Measurements from ENCODE around the gene GPRIN3. TPM values are rescaled to one million over a fixed set of nuclear protein-coding genes. Genes with fewer than 3 reads are reported as not detected.

GPRIN3 gene
- total RNA-seq, 1 donor from 2014 or later, result 25.2 TPM

DNA sequence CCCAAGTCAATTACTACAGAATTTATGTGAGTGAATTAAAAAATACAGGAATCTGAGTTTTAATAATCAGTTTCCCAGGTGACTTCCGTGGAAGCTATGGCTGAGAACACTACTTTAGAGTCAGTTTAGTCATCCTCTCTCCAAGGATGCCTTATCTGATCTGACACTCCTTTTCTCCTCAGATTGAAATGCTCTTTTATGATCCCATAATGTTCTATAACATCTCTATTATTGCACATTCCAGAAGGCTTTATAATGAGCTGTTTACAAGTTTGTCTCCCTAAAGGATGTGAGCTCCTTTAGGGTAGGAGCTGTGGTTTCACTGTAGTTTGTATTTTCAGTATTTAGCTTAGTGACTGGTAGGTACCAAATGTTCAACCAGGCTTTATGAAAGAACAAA, 90.0 kb downstream of the GPRIN3 start:
- H3K4me1 ChIP-seq, result no peaks in the 10 kb centered on the region
- H3K4me3 ChIP-seq, result no peak overlapping the region
- no peaks in the 10 kb centered on the region for H3K36me3 ChIP-seq
- intact Hi-C loops (cut with DNase I), result no loop called here
- no peak overlapping the region for H3K27ac ChIP-seq
- no peaks in the 10 kb centered on the region for H3K9me3 ChIP-seq
- no peak for ATAC-seq
- TF ChIP-seq, protein P1, sequence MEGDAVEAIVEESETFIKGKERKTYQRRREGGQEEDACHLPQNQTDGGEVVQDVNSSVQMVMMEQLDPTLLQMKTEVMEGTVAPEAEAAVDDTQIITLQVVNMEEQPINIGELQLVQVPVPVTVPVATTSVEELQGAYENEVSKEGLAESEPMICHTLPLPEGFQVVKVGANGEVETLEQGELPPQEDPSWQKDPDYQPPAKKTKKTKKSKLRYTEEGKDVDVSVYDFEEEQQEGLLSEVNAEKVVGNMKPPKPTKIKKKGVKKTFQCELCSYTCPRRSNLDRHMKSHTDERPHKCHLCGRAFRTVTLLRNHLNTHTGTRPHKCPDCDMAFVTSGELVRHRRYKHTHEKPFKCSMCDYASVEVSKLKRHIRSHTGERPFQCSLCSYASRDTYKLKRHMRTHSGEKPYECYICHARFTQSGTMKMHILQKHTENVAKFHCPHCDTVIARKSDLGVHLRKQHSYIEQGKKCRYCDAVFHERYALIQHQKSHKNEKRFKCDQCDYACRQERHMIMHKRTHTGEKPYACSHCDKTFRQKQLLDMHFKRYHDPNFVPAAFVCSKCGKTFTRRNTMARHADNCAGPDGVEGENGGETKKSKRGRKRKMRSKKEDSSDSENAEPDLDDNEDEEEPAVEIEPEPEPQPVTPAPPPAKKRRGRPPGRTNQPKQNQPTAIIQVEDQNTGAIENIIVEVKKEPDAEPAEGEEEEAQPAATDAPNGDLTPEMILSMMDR (IDR thresholded peaks at IDR 0.05), result no peak
- no peaks in the 10 kb centered on the region for H3K27me3 ChIP-seq
- no peak for DNase-seq

DNA sequence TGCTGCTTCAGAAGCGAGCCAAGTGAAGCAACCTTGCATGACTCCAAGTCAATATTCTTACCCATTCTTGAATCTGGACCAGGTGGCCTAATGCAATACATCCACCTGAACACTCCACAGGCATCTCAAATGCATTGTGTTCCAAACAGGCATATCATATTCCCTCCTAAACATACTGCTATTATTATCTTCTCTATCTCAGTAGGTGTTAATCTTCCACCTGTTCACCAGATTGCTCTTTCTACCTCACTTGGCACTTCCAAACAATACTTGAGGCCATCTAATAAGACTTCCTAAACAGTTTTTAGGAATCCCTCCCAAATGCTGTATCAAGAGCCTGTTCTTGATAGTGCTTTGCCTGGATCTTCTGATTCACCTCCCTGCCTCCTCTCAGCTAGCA, 90.7 kb downstream of the GPRIN3 start:
- DNase-seq, result no peak
- intact Hi-C loops (cut with DNase I), result no loop called here
- Histone ChIP-seq H3K4me1 (no peaks in the 10 kb centered on the region), H3K4me3 (no peak overlapping the region), H3K27ac (no peak overlapping the region), H3K36me3 (no peaks in the 10 kb centered on the region), H3K27me3 (no peaks in the 10 kb centered on the region), H3K9me3 (no peaks in the 10 kb centered on the region)
- no peak for ATAC-seq
- TF ChIP-seq, protein P1 (IDR thresholded peaks at IDR 0.05), result no peak

DNA sequence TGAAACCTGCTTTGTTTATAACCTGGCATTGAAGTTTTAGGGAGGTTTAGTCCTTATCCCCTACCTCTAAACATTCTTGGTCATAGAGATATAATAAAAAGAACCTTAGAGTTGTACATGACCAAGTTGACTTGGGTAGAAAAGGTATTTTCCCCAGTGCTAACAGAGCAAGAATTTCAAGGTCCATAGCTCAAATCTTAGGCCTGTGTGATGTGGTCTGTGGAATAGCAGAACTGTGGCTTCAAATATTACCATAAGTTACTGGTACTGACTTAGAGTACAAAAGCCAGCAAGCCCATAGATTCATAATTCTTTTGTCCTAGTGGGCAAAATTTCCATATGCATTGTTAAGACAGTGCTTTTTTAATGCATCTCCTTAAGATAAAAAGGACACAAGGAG, 91.2 kb downstream of the GPRIN3 start:
- H3K27me3 ChIP-seq, result no peaks in the 10 kb centered on the region
- ATAC-seq, result no peak
- intact Hi-C loops (cut with DNase I), result no loop called here
- no peaks in the 10 kb centered on the region for H3K4me1 ChIP-seq
- H3K36me3 ChIP-seq, result no peaks in the 10 kb centered on the region
- no peaks in the 10 kb centered on the region for H3K9me3 ChIP-seq
- TF ChIP-seq, protein P1 (IDR thresholded peaks at IDR 0.05), result no peak
- DNase-seq, result no peak
- no peak overlapping the region for H3K4me3 ChIP-seq
- no peak overlapping the region for H3K27ac ChIP-seq

DNA sequence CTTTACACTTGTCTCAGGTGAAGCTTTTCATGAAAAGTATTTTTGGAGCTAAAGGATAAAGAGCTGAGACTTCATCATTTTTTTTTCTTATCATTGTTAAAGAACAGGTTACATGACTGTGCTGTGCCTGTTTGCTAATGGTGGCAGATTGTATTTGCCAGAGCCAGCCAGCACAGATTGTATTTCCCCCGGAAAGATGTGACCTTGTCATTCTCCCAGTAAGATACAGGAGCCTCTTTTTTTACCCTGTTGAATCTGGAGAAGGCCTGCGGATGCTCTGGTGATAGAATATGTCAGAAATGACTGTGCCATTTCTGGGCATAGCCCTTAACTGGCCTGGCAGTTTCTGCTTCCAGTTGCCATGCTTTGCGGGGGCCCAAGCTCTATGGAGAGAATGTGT, 91.9 kb downstream of the GPRIN3 start:
- TF ChIP-seq, protein P1 (IDR thresholded peaks at IDR 0.05), result no peak
- intact Hi-C loops (cut with DNase I), result no loop called here
- DNase-seq (no peak), ATAC-seq (no peak)
- H3K4me3 ChIP-seq, result no peak overlapping the region
- H3K36me3 ChIP-seq, result no peaks in the 10 kb centered on the region
- no peaks in the 10 kb centered on the region for H3K4me1 ChIP-seq
- no peak overlapping the region for H3K27ac ChIP-seq
- no peaks in the 10 kb centered on the region for H3K9me3 ChIP-seq
- no peaks in the 10 kb centered on the region for H3K27me3 ChIP-seq

DNA sequence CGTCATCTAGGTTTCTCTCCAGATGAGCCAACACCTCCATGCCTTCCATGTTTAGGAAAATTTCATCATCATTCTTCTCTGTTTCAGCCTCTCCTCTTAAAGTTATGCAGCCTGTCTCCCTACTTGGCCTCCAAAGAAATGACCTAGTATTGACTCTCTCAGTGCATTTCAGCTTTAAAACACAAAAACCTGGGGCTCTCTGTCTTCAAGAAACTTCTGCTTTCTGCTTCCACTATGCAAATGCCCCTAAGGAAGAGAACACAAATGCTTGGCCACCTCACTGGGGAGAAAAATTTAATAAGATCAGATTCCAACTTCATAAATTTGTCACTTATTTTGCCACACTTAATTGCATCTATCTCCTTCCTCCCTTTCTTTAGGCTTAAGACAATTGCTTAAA, 93.3 kb downstream of the GPRIN3 start:
- H3K27ac ChIP-seq, result no peak overlapping the region
- no peaks in the 10 kb centered on the region for H3K36me3 ChIP-seq
- no peaks in the 10 kb centered on the region for H3K9me3 ChIP-seq
- ATAC-seq, result no peak
- H3K4me1 ChIP-seq, result no peaks in the 10 kb centered on the region
- H3K4me3 ChIP-seq, result no peak overlapping the region
- TF ChIP-seq, protein P1 (IDR thresholded peaks at IDR 0.05), result no peak
- H3K27me3 ChIP-seq, result no peaks in the 10 kb centered on the region
- DNase-seq, result no peak
- intact Hi-C loops (cut with DNase I), result no loop called here

DNA sequence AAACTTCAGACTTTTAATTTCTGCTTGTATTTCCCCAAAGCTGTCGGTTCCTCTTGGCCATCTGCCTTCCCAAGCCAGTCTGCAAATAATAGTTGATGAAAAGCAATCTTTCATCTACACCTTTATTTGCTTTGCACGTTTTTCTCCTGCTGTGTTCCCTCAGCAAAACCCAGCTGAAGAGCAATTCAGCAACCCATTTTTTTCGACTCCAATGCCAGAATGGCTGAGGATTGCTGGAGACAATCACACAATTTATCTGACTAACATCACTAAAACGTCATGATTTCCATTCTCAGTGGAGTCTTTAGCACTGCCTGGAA, 94.3 kb downstream of the GPRIN3 start:
- Histone ChIP-seq H3K27ac (no peak overlapping the region), H3K36me3 (no peaks in the 10 kb centered on the region), H3K4me1 (no peaks in the 10 kb centered on the region), H3K9me3 (no peaks in the 10 kb centered on the region), H3K27me3 (no peaks in the 10 kb centered on the region), H3K4me3 (no peak overlapping the region)
- intact Hi-C loops (cut with DNase I), result no loop called here
- TF ChIP-seq, protein P1 (IDR thresholded peaks at IDR 0.05), result no peak
- DNase-seq (no peak), ATAC-seq (no peak)
